Glomerular visceral epithelial cell (primary cell): ENCODE measurements around the gene STK39.

Experiments used
- DNase-seq: peaks from one replicate; pipeline ENCODE4 v3.0.0-alpha.2; 2016; ENCODE audit errors: extremely low spot score

Gene STK39

DNA sequence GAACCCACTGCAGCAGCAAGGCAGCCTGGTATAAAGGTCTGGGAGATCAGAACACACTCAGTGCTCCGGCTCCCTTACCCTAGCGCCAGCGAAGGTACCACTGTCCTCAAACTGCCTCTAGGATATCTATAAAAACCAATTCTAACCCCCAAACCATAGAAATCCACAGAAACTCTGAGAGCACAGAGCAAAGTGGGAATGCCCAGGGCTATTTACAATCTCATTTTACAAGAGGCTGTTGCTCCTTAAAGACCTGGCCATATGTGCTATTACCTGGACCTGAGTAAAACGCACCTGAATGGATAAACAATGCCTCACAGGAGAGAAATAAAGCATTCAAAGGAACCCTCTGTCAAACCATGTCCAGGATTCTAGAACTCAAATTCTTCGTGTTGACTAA is 4.3 kb downstream of the STK39 start:
- DNase-seq: no peak

DNA sequence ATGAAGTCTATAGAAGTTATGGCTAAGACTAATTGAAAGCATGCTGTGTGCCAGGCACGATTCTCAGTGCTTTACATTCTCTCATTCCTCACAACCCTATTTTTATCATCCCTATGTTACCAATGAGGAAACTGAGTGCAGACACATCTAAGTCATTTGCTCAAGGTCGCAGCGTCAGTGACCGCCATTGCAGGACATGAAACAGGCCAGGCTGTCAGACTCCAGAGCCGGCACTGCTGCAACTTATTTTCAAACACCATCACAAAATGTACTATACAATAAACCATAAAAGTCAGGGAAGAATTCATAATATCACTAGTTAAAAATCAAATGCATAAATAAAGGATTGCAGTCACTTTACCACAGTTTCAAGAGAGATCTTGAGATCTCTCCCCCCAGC is 5.6 kb downstream of the STK39 start:
- DNase-seq: no peak

DNA sequence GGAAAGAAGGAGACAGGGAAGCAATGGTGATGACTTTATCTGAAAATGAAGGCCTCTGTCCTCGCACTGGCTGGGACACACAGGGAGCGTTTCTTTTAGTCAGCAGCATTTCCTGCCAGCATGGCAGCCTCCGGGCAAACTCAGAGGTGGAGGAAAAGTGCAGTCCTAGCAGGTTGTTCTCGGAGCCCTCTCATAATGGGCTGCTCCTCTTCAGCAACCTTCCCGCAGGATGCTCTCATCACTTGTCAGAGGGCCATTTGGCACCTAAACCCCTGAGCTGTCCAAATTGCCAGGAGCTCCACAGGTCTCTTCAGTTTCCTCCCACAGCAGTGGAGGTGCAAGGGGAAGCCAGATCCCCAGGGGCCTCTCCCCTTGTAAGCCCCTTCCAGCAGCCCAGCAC is 6.2 kb downstream of the STK39 start:
- no peak for DNase-seq

DNA sequence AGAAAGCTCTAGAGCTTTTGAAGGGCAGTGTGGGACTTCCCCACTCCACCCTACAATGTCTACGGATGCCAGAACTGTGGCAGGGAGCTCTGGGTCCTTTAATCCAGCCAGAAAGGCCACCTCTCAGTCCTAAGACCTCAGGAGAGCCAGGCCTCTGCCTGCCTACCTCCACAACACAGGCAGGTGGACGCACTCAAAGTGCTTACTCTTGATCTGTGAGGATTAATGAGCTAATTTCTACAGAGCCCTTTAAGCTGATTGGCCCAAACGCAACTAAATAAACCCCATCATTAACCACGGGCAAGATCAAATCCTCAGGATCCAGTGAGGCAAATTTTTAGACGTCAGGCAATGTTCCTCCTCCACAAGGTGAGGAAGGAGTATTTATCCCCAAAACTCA is 8.1 kb downstream of the STK39 start:
- DNase-seq: no peak

DNA sequence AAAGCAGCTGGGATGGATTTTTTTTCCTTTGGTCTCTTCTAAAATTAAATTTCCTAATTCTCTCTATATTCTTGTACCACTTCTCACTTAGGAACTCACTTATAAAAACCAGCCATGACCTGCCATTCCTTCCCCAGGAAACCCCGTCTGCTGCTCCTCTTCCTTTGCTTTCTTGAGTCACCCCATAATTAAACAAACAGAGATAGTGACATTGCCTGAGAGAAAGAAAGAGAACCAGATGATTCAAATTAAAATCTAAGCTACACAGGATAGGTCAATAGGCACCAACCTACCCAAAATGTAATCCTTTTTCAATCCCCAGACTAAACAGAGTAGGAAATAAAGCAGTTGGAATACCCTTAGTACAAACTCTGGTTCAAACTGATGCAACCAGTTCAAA is 9.7 kb downstream of the STK39 start:
- no peak for DNase-seq

DNA sequence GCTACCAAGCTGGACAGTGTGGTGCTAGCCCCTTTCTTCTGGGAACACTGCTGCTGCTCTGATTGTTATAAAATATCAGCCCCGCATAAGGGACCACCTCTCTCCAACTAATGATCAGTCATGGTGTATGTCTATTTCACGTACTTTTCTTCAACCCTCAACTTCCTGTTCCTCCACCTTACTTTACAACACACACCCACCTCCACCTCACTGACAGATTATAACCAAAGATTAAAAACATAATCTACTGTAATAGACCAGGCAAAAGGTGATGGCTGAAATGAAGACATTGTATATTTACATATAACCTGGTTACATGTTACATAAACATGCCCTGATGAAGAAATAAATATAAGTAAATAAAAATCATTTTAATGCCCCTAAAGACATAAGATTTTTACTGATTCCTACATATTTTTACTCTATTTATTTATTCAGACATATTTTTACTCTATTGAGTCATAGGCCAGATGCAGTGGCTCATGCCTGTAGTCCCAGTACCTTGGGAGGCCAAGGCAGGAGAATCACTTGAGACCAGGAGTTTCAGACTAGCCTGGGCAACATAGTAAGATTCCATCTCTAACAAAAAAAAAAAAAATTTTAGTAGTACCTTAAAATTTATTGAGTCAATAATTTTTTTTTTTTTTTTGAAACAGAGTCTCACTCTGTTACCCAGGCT is 12.8 kb downstream of the STK39 start:
- no peak for DNase-seq

DNA sequence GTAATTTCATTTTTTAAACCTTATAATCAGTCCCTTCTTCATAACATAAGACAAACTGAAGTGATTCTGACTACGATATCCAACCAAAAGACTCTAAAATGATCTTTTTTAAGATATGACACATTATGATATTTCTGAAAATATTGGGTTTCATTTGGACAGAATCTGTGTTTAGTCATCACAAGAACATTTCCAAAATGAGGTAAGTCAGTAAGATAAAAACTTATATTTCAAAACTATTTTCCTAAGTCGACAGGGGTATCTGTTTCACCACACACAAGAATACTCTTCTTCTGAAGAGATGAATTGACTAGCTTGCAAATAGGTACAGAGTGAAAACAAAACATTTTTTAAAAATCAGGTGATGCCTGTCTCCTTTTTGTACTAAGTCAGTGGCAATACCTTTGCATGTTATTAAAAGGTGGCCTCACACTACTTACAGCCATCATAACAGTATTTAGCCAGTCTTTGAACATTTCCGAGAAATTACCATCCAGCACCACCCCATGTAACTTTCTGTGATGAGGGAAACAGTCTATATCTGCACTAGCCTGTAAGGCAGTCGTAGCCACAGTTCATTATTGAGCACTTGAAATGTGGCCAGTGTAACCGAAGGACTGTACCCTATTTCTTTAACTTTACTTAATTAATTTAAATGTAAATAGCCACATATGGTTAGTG is 13.5 kb downstream of the STK39 start:
- DNase-seq: no peak

DNA sequence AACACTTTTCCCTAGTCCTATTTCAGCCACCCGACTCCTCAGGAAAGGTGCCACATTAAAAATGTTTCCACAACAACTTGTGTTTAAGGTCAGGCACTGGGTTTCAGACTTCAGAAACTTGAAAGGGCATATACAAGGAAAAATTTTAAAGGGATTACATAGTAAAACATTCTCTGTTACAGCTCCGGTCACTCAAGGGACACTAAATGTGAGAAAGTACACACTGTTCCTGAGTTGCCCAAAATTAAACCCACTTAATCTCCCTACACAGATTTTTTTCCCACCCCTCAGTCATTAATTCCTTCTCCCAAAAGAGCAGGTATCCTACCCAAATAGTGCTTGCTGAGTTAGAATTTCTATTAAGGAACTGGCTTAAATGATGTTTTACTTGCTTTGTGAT is 14.2 kb downstream of the STK39 start:
- no peak for DNase-seq

DNA sequence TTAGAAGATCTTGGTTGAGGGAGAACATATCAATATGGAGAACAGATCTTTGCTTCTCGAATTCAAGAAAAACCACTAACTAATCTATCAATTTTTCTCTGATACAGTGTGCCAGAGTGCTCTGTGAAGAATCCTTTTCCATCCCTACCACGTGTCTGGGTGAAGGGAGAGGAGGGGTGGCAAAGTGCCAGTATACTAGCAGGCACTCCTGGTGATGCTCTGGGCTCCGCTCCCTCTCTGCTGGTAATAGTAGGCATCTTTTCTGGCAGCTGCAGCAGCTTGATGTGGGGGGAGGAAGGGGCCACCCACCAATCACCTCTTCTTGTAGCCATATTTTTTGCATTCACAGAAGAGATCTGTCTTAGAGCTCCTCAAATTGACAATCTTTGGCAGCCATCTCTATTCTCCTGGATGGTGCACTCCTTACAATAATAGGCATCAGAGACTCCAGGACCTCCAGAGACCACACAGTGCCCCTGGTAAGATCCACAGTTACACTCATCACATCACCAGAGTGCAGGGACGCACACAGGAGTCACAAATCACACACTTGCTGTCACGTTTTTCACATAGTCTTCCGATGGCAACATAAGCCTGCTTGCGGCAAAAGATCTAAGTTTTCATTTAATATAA is 15.7 kb downstream of the STK39 start:
- DNase-seq: no peak

DNA sequence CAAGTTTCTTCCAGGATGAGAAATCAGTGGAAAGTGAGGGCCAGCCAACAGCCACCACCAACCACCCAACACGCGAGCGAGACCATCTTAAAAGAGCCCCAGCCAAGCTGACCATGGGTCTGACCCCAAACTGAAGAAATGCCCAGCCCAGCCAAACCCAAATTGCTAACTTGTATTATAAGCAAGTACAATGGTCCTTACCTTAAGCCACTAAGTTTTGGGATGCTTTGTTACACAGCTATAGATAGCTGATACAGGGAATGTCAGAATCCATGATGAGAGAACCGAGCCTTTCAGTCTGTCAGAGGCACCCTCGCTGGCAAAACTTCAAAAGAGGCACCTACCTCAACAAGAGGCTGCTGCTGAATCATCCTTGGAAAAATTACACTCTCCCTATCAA is 17.0 kb downstream of the STK39 start:
- DNase-seq: no peak

DNA sequence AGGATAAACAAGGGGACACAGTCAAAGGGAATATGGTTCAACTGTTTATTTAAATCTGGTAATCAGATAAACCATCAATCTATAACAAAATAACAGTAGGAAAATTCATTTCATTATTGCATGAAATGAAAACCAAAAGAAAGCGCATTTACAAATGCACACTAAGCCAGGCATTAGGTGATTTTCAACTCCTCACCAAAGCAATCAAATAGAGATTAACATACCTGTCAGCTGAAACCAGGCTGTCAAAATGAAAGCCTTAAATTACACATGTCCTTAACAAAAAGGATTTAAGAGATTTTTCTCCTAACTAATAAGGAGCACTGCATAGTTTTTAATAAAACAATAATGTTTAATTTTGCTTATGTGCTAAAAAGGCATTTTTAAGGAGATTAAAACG is 23.0 kb downstream of the STK39 start:
- DNase-seq: no peak

DNA sequence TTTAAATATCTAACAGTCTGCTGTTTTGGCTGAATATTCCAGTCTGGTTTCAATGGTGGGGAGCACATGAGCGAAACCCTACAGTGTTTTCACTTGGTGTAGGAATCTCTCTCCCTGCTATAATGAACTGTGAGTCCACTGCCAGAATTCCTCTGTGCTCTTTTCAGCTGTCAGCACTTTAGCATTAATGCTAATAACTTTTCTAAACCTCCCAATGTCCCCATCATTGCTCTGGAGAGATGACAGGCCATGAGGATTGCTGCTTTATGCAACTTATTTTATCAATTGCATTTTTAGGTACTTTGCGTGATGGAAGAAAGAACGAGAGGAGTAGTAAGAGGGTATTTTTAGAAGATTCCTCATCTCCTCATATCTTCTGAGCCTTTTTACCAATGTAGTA is 25.3 kb downstream of the STK39 start:
- no peak for DNase-seq

DNA sequence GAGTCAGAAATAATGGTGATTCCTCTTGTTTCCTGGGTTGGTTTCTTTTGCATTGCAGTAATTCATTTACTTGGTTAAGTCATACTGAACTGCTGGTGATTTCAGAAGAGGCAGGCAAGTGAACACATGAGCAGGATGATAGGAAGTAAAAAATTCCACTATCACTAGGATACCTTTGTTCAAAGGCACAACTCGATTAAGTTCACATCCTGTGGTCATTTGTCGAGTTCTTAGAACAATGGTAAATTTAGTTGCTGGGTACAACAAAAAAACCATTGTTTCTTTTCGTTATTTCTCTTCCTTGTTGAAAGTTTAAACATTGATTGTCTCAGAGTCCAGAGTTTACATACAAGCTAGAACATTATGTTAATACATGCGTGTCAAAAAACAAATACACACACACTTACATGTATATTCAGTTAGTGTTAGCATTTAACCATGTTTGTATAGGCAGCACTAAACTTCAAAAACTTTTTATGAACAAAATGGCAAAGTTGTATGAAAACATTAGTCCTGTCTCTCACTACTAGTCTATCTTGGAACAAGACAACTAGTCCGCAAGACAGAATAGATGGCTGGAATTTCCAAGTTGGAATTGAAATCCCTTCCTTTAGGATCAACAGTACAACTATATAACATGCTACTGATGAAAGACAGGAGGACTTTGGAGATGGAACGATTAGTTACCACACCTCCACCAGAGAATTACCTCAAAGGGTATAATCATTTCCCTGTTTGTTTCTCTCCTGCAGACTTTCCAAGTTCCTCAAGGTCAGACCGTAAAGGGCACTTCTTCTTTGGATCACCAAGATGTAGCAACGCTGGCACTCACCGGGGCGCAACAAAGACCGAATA is 26.2 kb downstream of the STK39 start:
- DNase-seq: peak; percentile 72

DNA sequence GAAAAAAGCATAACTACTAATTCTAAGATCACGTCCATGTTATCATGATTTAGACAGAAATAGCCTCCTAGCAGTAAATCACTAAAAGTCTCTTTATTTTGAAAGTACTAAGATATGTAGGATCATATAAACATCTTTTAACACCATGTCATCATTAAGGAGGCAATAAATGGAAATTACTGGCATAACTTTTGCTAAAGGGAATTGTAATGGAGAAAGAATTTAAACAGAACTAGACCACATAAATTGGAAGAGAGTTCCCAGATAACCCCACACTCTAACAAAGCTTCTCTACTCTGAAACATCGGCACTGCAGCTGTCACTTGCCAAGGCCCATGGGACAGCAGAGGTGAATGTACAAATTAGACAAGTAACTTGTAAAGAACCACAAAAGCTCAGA is 29.5 kb downstream of the STK39 start:
- DNase-seq: no peak

DNA sequence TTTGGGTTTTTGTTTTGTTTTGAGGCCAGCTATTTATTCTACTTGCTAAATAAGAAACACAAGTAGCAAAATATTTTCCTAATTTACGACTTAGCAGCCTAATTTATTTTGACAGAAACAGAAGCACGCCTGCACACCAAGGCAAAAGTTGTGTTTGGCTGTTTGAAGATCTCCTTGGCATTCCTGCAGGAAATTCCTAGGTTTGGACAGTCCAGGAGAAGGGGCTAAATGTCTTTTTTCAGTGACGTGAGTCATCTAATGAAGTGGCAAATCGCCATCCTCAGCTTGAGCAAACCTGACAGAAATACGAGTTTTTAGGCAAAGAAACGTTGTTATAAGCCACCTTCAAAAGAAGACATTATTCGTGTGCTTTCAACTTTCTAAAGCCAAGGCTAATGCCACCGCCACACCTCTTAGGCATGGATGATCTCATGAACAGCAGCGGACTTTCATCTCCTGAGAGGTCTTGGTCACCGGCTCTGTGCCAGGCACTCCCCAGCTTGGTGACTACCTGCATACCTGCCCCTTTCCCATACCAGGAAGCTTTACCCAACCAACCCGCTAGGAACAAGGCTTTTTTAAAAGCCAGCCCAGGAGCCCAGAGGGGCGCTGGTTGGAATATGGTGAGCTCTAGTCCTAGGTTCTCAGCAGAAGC is 30.9 kb downstream of the STK39 start:
- peak; percentile 52 for DNase-seq

DNA sequence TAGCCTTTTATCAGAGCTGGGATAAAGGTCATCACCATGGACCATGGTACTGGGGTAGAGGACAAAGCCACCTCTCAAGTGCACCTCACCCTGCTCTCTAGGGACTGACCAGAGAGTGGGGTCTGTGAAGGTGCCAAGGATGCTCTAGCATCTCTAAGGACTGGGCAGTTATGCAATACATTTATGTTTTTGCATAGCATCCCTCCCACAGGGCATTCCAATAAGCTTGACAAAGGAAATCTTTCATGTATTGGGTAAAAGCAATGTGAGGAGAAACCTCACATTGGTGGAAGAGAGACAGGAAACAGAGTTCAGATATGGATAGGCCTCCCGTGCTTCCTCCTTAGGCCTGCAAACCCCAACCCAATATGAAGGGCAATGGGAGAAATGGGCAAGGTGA is 31.6 kb downstream of the STK39 start:
- DNase-seq: no peak

DNA sequence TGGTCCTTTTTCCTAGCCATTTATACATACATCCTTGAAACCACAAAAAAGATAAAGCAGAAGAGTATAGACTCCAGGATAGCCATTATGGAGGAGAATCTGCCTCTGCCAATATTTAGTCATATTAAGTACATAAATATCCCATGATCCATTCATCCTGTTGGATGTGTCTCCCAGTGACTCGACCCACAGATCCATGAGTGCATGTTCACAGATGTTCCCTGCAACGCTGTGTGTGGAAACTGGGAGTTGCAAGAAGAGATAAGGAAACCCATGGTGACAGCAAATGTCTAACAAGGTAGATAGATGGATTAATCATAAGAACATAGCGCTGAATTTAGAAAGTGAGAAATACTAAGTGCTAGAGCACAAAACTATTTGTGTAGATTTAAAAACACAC is 34.5 kb downstream of the STK39 start:
- peak; percentile 31 for DNase-seq

DNA sequence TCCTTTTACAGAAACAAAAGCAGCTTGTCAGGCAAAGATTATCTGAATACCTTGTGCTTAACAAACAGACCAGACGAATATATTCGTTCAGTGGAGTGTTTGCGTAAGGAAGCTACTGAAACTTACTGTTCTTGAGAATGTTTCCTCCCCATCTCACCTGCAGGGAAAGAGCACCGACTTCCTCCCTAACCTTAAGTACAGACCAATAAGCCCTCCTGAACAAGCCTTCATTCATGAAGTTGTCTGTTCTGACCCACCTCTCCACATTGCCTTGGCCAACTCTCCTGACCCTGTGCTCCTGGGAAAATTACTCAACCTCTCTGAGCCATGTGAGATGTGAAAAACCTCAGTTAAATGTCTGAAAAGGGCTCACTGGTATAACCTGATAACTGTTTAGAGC is 35.2 kb downstream of the STK39 start:
- no peak for DNase-seq

DNA sequence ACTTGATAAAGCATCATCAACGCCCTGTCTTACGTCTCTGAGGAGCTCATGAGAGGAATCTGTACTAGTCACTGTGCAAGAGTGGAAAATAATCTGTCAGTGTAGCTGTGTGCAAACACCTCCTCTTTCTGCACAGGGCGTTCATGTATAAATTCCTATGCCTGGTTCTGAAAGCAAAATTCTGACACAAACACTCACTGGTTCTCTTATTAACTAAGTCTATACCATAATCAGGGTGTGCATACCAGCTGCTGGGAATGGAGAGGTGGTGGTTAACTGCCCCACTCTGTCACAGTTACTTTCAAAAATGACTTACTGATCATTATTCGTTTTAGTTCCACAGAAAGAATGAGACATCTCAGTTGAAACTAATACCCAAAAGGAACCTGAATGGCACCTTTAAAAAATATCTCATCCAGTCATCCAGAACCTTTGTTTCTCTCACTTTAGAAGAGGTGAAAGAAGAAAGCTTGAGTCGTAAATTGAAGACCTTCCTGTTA is 35.7 kb downstream of the STK39 start:
- no peak for DNase-seq

DNA sequence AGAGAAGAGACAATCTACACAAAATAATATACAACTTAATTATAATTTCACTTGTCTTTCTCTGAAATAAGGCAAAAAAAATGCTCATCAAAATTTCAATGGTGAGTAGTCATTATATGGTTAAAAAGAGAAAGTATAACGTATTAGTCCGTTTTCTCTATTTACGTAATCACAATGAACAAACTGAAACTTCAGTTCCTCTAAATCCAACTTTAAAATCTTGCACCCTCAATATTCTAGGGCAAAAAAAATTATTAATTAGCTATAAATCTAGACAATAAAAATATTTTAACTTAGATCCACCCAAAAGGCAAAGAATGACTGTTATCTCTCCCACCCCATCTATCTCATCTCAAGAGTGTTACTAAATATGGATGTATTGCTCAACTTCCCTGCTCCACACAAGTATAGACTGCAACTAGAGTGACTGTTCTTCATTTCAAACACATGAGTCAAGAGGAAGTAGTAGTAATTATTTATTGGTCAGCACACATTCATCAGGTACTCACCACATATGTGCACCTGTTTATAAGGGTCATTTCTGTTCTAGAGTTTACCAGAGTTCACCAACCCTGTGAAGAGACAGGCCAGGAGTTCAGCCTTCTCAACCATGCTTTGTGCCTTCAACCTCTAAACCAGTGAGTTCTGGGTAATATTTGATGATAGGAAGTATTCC is 36.4 kb downstream of the STK39 start:
- DNase-seq: peak; percentile 90

DNA sequence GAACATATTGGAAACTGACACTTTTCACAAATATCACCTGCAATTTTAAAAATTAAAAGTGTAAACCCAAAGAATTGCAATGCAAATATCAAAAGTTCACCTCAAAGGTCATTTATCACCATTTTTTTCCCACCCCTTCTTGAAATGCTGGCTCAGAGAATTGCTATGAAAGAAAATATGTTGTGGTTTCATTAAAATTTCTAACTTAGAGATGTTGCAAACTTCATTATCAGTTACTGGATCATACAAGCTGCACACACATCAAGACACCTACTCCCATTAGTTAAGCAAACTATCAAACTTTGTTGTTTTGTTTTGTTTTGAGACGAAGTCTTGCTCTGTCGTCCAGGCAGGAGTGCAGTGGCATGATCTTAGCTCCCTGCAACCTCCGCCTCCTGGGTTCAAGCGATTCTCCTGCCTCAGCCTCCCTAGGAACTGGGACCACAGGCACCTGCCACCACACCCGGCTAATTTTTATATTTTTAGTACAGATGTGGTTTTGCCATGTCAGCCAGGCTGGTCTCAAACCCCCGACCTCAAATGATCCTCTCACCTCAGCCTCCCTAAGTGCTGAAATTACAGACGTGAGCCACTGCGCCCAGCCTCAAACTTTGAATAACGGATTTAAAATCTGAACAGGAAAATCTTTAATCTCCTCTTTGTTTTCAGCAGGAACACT is 37.0 kb downstream of the STK39 start:
- no peak for DNase-seq
